ENCODE results near the gene C18orf63. TPM values are rescaled to one million over a fixed set of nuclear protein-coding genes. Genes with fewer than 3 reads are reported as not detected.
"Not testable (repeated sequence)": the region's sequence is repeated elsewhere in the genome, so short reads cannot be mapped to it uniquely, and the experiment has no call there.

C18orf63 gene
- total RNA-seq, 1 donor from 2014 or later, result not detected

GRCh38 chr18:74284191-74284979, 31.3 kb upstream of the C18orf63 start:
- peaks cover 28% of the 10 kb centered on the region for H3K4me1 Mint-ChIP-seq
- H3K27me3 Mint-ChIP-seq (ENCODE audit: low read depth), result no peaks in the 10 kb centered on the region
- DNase-seq (ENCODE audit: low spot score in 2 of 2, unreplicated experiment in 2 of 2), result no peak
- H3K9me3 Mint-ChIP-seq, result no peaks in the 10 kb centered on the region
- no peaks in the 10 kb centered on the region for H3K36me3 Mint-ChIP-seq
- H3K27ac Mint-ChIP-seq, result peak overlapping the region; percentile 19
- TF ChIP-seq, protein P1, sequence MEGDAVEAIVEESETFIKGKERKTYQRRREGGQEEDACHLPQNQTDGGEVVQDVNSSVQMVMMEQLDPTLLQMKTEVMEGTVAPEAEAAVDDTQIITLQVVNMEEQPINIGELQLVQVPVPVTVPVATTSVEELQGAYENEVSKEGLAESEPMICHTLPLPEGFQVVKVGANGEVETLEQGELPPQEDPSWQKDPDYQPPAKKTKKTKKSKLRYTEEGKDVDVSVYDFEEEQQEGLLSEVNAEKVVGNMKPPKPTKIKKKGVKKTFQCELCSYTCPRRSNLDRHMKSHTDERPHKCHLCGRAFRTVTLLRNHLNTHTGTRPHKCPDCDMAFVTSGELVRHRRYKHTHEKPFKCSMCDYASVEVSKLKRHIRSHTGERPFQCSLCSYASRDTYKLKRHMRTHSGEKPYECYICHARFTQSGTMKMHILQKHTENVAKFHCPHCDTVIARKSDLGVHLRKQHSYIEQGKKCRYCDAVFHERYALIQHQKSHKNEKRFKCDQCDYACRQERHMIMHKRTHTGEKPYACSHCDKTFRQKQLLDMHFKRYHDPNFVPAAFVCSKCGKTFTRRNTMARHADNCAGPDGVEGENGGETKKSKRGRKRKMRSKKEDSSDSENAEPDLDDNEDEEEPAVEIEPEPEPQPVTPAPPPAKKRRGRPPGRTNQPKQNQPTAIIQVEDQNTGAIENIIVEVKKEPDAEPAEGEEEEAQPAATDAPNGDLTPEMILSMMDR (IDR thresholded peaks at IDR 0.05; ENCODE audit: unreplicated experiment), result no peak
- no peak overlapping the region for H3K4me3 Mint-ChIP-seq

GRCh38 chr18:74284980-74285355, 30.7 kb upstream of the C18orf63 start:
- Mint-ChIP-seq H3K27me3 (ENCODE audit: low read depth) (no peaks in the 10 kb centered on the region), H3K4me1 (peaks cover 28% of the 10 kb centered on the region), H3K36me3 (no peaks in the 10 kb centered on the region), H3K27ac (peak overlapping the region; percentile 19), H3K9me3 (no peaks in the 10 kb centered on the region), H3K4me3 (no peak overlapping the region)
- no peak for DNase-seq (ENCODE audit: low spot score in 2 of 2, unreplicated experiment in 2 of 2)
- TF ChIP-seq, protein P1 (IDR thresholded peaks at IDR 0.05; ENCODE audit: unreplicated experiment), result no peak

- not testable (repeated sequence) for H3K36me3 Mint-ChIP-seq; H3K27me3 Mint-ChIP-seq (ENCODE audit: low read depth); H3K4me3 Mint-ChIP-seq; H3K27ac Mint-ChIP-seq; DNase-seq (ENCODE audit: low spot score in 2 of 2, unreplicated experiment in 2 of 2); H3K9me3 Mint-ChIP-seq
- peaks cover 30% of the 10 kb centered on the region for H3K4me1 Mint-ChIP-seq
Measured at GRCh38 chr18:74285583-74285982, 30.1 kb upstream of the C18orf63 start.

GRCh38 chr18:74286106-74286855, 29.4 kb upstream of the C18orf63 start:
- H3K4me1 Mint-ChIP-seq, result peaks cover 31% of the 10 kb centered on the region
- no peak for DNase-seq (ENCODE audit: low spot score in 2 of 2, unreplicated experiment in 2 of 2)
- no peaks in the 10 kb centered on the region for H3K36me3 Mint-ChIP-seq
- TF ChIP-seq, protein P1 (IDR thresholded peaks at IDR 0.05; ENCODE audit: unreplicated experiment), result no peak
- no peaks in the 10 kb centered on the region for H3K27me3 Mint-ChIP-seq (ENCODE audit: low read depth)
- H3K9me3 Mint-ChIP-seq, result no peaks in the 10 kb centered on the region
- no peak overlapping the region for H3K27ac Mint-ChIP-seq
- H3K4me3 Mint-ChIP-seq, result no peak overlapping the region

- Mint-ChIP-seq H3K36me3 (no peaks in the 10 kb centered on the region), H3K9me3 (no peaks in the 10 kb centered on the region), H3K27me3 (ENCODE audit: low read depth) (no peaks in the 10 kb centered on the region), H3K4me1 (peaks cover 29% of the 10 kb centered on the region), H3K4me3 (no peak overlapping the region), H3K27ac (no peak overlapping the region)
- no peak for DNase-seq (ENCODE audit: low spot score in 2 of 2, unreplicated experiment in 2 of 2)
- TF ChIP-seq, protein P1 (IDR thresholded peaks at IDR 0.05; ENCODE audit: unreplicated experiment), result no peak
Measured at GRCh38 chr18:74286856-74287255, 28.8 kb upstream of the C18orf63 start.

GRCh38 chr18:74288041-74288440, 27.6 kb upstream of the C18orf63 start:
- no peak for DNase-seq (ENCODE audit: low spot score in 2 of 2, unreplicated experiment in 2 of 2)
- peaks cover 28% of the 10 kb centered on the region for H3K4me1 Mint-ChIP-seq

More at GRCh38 chr18:74288041-74288440, 27.6 kb upstream of the C18orf63 start:
- no peaks in the 10 kb centered on the region for H3K36me3 Mint-ChIP-seq
- H3K27ac Mint-ChIP-seq, result no peak overlapping the region
- TF ChIP-seq, protein P1 (IDR thresholded peaks at IDR 0.05; ENCODE audit: unreplicated experiment), result no peak
- no peaks in the 10 kb centered on the region for H3K27me3 Mint-ChIP-seq (ENCODE audit: low read depth)
- no peaks in the 10 kb centered on the region for H3K9me3 Mint-ChIP-seq
- H3K4me3 Mint-ChIP-seq, result no peak overlapping the region
